HCEC 1CT (cell line): ENCODE results near the gene ZNF208.
"Not testable (repeated sequence)": the region's sequence is repeated elsewhere in the genome, so short reads cannot be mapped to it uniquely, and the experiment has no call there.

Experiments used
- DNase-seq: peaks from one replicate; pipeline ENCODE4 v3.0.0-alpha.2; 2017

ZNF208 gene

GRCh38 chr19:22010437-22011143, at the start of gene ZNF208:
Gene ZNF208 (minus strand): TSS chr19:22010943. CDS start chr19:22010794, 149 bp downstream.
- DNase-seq, result not testable (repeated sequence)

- no peak for DNase-seq
Observed at GRCh38 chr19:22052644-22053013, 41.9 kb upstream of the ZNF208 start.

- DNase-seq, result not testable (repeated sequence)
Observed at GRCh38 chr19:22041151-22041550, 30.4 kb upstream of the ZNF208 start.

- no peak for DNase-seq
Observed at GRCh38 chr19:22030680-22031079, 19.9 kb upstream of the ZNF208 start.

- DNase-seq, result no peak
Observed at GRCh38 chr19:22026687-22027086, 15.9 kb upstream of the ZNF208 start.

GRCh38 chr19:22025539-22025938, 14.8 kb upstream of the ZNF208 start:
- DNase-seq, result not testable (repeated sequence)

GRCh38 chr19:21970466-21970865, 40.3 kb downstream of the ZNF208 start:
- DNase-seq, result no peak

GRCh38 chr19:21947775-21948174, 63.0 kb downstream of the ZNF208 start:
- no peak for DNase-seq

- no peak for DNase-seq
Observed at GRCh38 chr19:21940684-21941083, 70.1 kb downstream of the ZNF208 start.

- no peak for DNase-seq
Observed at GRCh38 chr19:21934593-21934992, 76.2 kb downstream of the ZNF208 start.

- no peak for DNase-seq
Observed at GRCh38 chr19:21934131-21934530, 76.6 kb downstream of the ZNF208 start.

- no peak for DNase-seq
Observed at GRCh38 chr19:21922276-21922675, 88.5 kb downstream of the ZNF208 start.

- no peak for DNase-seq
Observed at GRCh38 chr19:21921691-21922180, 89.0 kb downstream of the ZNF208 start.

GRCh38 chr19:21915411-21915810, 95.3 kb downstream of the ZNF208 start:
- no peak for DNase-seq

GRCh38 chr19:21912654-21913053, 98.1 kb downstream of the ZNF208 start:
- DNase-seq, result no peak

GRCh38 chr19:21910318-21910717, 100.4 kb downstream of the ZNF208 start:
- DNase-seq, result no peak

GRCh38 chr19:21908066-21908465, 102.7 kb downstream of the ZNF208 start:
- DNase-seq, result no peak

GRCh38 chr19:21907516-21907915, 103.2 kb downstream of the ZNF208 start:
- no peak for DNase-seq

- DNase-seq, result no peak
Observed at GRCh38 chr19:21902571-21902970, 108.2 kb downstream of the ZNF208 start.

- no peak for DNase-seq
Observed at GRCh38 chr19:21901861-21902260, 108.9 kb downstream of the ZNF208 start.

- no peak for DNase-seq
Observed at GRCh38 chr19:21900401-21900800, 110.3 kb downstream of the ZNF208 start.

GRCh38 chr19:21891086-21891485, 119.7 kb downstream of the ZNF208 start:
- no peak for DNase-seq

- not testable (repeated sequence) for DNase-seq
Observed at GRCh38 chr19:21890017-21890416, 120.7 kb downstream of the ZNF208 start.

- DNase-seq, result not testable (repeated sequence)
Observed at GRCh38 chr19:21885516-21885915, 125.2 kb downstream of the ZNF208 start.

- not testable (repeated sequence) for DNase-seq
Observed at GRCh38 chr19:21884786-21885185, 126.0 kb downstream of the ZNF208 start.
